Breast epithelium (tissue), 3 donors: Measurements from ENCODE around the gene CACNB2.

ENCODE experiments used
- CTCF ChIP-seq, 3 donors: fragments of 450-650 bp; IDR thresholded peaks; one replicate each; pipeline ENCODE4 v1.5.1; 2016 to 2017; ENCODE audit warnings: antibody characterized with exemption in 3 of 3, mild to moderate bottlenecking in 3 of 3, moderate library complexity in 3 of 3
- POLR2A ChIP-seq: fragments of 450-650 bp; IDR thresholded peaks from one replicate; pipeline ENCODE4 v1.6.1; 2016; ENCODE audit warnings: antibody characterized with exemption, mild to moderate bottlenecking, moderate library complexity
- POLR2AphosphoS5 ChIP-seq, 3 donors: sonication (generic); formaldehyde crosslinking; IDR thresholded peaks; one replicate each; pipeline ENCODE4 v1.6.1; 2017; ENCODE audit warnings: antibody characterized with exemption in 3 of 3

- TF ChIP-seq CTCF (IDR thresholded peaks at IDR 0.05): no peak
- no peak for TF ChIP-seq POLR2A
- TF ChIP-seq POLR2AphosphoS5 (IDR thresholded peaks at IDR 0.05): no peak
Observed at GRCh38 chr10:18359812-18360211, 219.6 kb downstream of the CACNB2 start.
